ENCODE results near the gene PLEKHG3. TPM values are rescaled to one million over a fixed set of nuclear protein-coding genes. Genes with fewer than 3 reads are reported as not detected.

The PLEKHG3 gene
- total RNA-seq, 1 donor = 11.2 TPM

- DNase-seq (ENCODE audit: low read depth) = peak; percentile 76
- H3K4me3 ChIP-seq (ENCODE audit: low read depth, low read length) = no peak overlapping the region
- TF ChIP-seq CTCF (IDR thresholded peaks at IDR 0.05; ENCODE audit: insufficient read depth, low read depth, low read length) = peak; percentile 39
Measured at GRCh38 chr14:64763801-64764621, 59.8 kb downstream of the PLEKHG3 start.

- TF ChIP-seq CTCF (IDR thresholded peaks at IDR 0.05; ENCODE audit: insufficient read depth, low read depth, low read length) = peak; percentile 93
- H3K4me3 ChIP-seq (ENCODE audit: low read depth, low read length) = peak overlapping the region; percentile 33
- peak; percentile 76 for DNase-seq (ENCODE audit: low read depth)
Measured at GRCh38 chr14:64764641-64765520, 60.7 kb downstream of the PLEKHG3 start.

- DNase-seq (ENCODE audit: low read depth) = no peak
- H3K4me3 ChIP-seq (ENCODE audit: low read depth, low read length) = no peak overlapping the region
- no peak for TF ChIP-seq CTCF (IDR thresholded peaks at IDR 0.05; ENCODE audit: insufficient read depth, low read depth, low read length)
Measured at GRCh38 chr14:64765740-64766302, 61.6 kb downstream of the PLEKHG3 start.

DNA sequence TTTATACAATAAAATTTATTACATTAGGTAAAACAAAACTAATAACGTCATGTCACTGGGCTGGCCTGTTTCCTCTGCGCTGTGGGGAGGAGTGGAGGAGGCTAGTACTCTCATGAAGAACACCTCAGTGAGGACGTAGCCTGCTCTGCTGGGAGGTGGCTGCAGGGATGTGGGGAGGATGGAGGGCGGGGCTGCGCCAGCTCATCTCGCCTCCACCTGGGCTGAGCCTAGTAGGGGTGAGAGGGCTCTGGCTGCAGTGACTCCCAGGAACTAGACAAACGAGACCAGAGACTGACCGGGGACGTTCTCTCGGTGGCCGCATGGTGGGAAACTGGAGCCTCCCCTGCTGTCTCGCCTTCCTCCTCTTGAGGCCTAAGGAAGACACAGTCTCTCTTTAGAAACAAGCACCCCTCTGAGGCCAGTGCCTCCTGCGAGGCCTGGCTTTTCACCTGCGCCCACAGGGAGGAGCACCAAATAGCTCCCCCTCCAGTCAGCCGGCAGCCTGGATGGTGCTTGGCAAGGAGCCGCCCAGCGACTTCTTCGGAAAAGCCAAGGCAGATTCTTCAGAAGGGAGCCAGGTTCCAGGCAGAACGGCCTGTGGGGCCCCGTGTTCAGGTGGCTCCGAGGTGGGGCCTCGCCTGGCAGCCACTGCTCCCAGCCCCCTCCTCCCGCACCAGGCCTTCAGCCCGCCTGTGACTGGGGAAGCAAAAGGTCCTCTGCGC, 62.4 kb downstream of the PLEKHG3 start:
- H3K4me3 ChIP-seq (ENCODE audit: low read depth, low read length) = no peak overlapping the region
- no peak for DNase-seq (ENCODE audit: low read depth)
- TF ChIP-seq CTCF (IDR thresholded peaks at IDR 0.05; ENCODE audit: insufficient read depth, low read depth, low read length) = no peak

DNA sequence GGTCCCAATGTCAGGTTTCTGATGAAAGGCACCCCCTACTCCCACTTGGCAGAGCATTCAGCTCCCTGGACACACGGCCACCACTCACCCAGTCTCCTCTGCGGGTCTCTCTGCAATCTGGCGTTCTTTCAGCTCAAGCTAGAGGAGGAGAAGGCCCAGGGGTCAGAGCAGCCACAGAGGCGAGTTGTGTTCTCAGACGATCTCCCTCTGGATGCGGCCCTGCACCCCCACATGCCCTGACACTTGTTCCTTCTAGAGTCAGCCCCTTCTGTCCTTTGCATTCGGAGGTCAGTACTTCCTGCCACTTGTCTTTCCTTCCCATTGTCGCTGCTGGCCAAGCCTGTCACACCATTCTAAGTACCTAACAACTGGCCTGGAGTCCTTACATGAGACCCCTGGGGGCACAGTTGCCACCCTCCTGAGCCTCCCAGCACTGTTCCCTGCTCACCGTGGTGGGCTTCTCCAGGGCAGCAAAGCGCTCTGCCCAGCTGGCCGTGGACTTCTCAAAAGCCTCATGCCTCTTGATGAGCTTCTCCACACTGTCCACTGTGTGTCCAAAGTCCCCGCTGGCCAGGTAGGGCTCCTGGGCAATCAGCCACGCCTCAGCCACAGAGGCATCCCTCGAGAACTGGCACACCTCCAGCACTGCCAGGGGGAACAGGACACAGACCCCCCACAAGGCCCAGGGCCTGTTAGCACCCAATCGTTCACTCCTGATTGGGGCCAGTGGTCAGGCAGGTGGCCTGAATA, 63.2 kb downstream of the PLEKHG3 start:
- no peak for DNase-seq (ENCODE audit: low read depth)
- no peak overlapping the region for H3K4me3 ChIP-seq (ENCODE audit: low read depth, low read length)
- no peak for TF ChIP-seq CTCF (IDR thresholded peaks at IDR 0.05; ENCODE audit: insufficient read depth, low read depth, low read length)
